ENCODE results near the gene CLIP4.

GRCh38 chr2:29233428-29233827 is 118.2 kb downstream of the CLIP4 start:
- no peak for TF ChIP-seq CTCF (IDR thresholded peaks at IDR 0.05)
- TF ChIP-seq POLR2A (IDR thresholded peaks at IDR 0.05) = no peak

Data from uterus (tissue), 2 donors.